HG02642 (cell line): ENCODE results near the gene WFS1.

ENCODE experiments used
- ATAC-seq: cut with Tn5 transposase; IDR thresholded peaks from one replicate; pipeline ENCODE4 v1.9.1; 2021; ENCODE audit warnings: mild to moderate bottlenecking; ENCODE audit not compliant: unreplicated experiment, poor library complexity

WFS1 gene

GRCh38 chr4:6321361-6321760, 51.7 kb downstream of the WFS1 start:
- no peak for ATAC-seq

- ATAC-seq: no peak
These were observed 52.6 kb downstream of the WFS1 start for GRCh38 chr4:6322067-6322760.

- ATAC-seq: no peak
These were observed 53.3 kb downstream of the WFS1 start for GRCh38 chr4:6322761-6323566.

- no peak for ATAC-seq
These were observed 54.9 kb downstream of the WFS1 start for GRCh38 chr4:6324461-6324998.

GRCh38 chr4:6324999-6325787, 55.5 kb downstream of the WFS1 start:
- ATAC-seq: no peak

GRCh38 chr4:6325788-6326290, 56.2 kb downstream of the WFS1 start:
- no peak for ATAC-seq

GRCh38 chr4:6326312-6327060, 56.8 kb downstream of the WFS1 start:
- no peak for ATAC-seq

GRCh38 chr4:6327220-6327917, 57.7 kb downstream of the WFS1 start:
- ATAC-seq: peak; percentile 63

- ATAC-seq: no peak
These were observed 58.9 kb downstream of the WFS1 start for GRCh38 chr4:6328526-6328925.

- ATAC-seq: no peak
These were observed 60.1 kb downstream of the WFS1 start for GRCh38 chr4:6329478-6330383.

- ATAC-seq: no peak
These were observed 60.7 kb downstream of the WFS1 start for GRCh38 chr4:6330384-6330767.

- ATAC-seq: no peak
These were observed 61.4 kb downstream of the WFS1 start for GRCh38 chr4:6331018-6331417.

- ATAC-seq: no peak
These were observed 61.8 kb downstream of the WFS1 start for GRCh38 chr4:6331468-6331867.

GRCh38 chr4:6332042-6332668, 62.5 kb downstream of the WFS1 start:
- ATAC-seq: no peak

GRCh38 chr4:6332669-6333050, 63.0 kb downstream of the WFS1 start:
- ATAC-seq: no peak

- ATAC-seq: no peak
These were observed 63.9 kb downstream of the WFS1 start for GRCh38 chr4:6333301-6334202.
